AG10803 (cell line): ENCODE results near the gene IFNA2.

Experiments used
- DNase-seq: peaks from one replicate; pipeline ENCODE4 v3.0.0; 2010; ENCODE audit warnings: low read depth
- H3K4me3 ChIP-seq: 2 replicates; pipeline ENCODE4 v1.5.1; 2011; ENCODE audit warnings: mild to moderate bottlenecking, low read length, control low read depth
- CTCF ChIP-seq: conservative IDR thresholded peaks from 2 replicates; pipeline ENCODE4 v1.5.1; 2011; ENCODE audit warnings: mild to moderate bottlenecking, low read length, control low read depth, inconsistent platforms

The IFNA2 gene

GRCh38 chr9:21402386-21403251 is 17.4 kb upstream of the IFNA2 start:
- peak overlapping the region; percentile 47 for H3K4me3 ChIP-seq
- DNase-seq, result no peak

GRCh38 chr9:21399956-21400355 is 14.8 kb upstream of the IFNA2 start:
- DNase-seq, result no peak
- TF ChIP-seq CTCF, result no peak
- no peak overlapping the region for H3K4me3 ChIP-seq

More at GRCh38 chr9:21402386-21403251, 17.4 kb upstream of the IFNA2 start:
- TF ChIP-seq CTCF, result no peak

- H3K4me3 ChIP-seq, result no peak overlapping the region
- TF ChIP-seq CTCF, result no peak
- DNase-seq, result no peak
Measured at GRCh38 chr9:21398955-21399489, 13.8 kb upstream of the IFNA2 start.

- peak; percentile 73 for TF ChIP-seq CTCF
- peak overlapping the region; percentile 58 for H3K4me3 ChIP-seq
- DNase-seq, result no peak
Measured at GRCh38 chr9:21395778-21396717, 10.8 kb upstream of the IFNA2 start.

GRCh38 chr9:21392270-21392669 is 7.1 kb upstream of the IFNA2 start:
- no peak for DNase-seq
- peak; percentile 26; the same call in 1 of the 2 replicates for TF ChIP-seq CTCF
- H3K4me3 ChIP-seq, result no peak overlapping the region

- no peak for DNase-seq
- TF ChIP-seq CTCF, result no peak
- no peak overlapping the region for H3K4me3 ChIP-seq
Measured at GRCh38 chr9:21383627-21384026, 1.6 kb downstream of the IFNA2 start.
